Peyer's patch (tissue), 4 donors: ENCODE results near the gene RMND5B. TPM values are rescaled to one million over a fixed set of nuclear protein-coding genes. Genes with fewer than 3 reads are reported as not detected.

Source experiments
- DNase-seq, 3 donors: peaks; one replicate each; pipeline ENCODE4 v3.0.0-alpha.2; 2017 to 2019
- H3K27ac ChIP-seq, 4 donors: fragments of 200-600 bp; sonication (generic); one replicate each; pipeline ENCODE4 v1.5.1; 2016 to 2019
- H3K27me3 ChIP-seq, 2 donors: fragments of 200-600 bp; sonication (generic); one replicate each; pipeline ENCODE4 v1.5.1; 2019
- H3K36me3 ChIP-seq, 3 donors: fragments of 200-600 bp; sonication (generic); one replicate each; pipeline ENCODE4 v1.5.1; 2016 to 2019
- H3K4me1 ChIP-seq, 4 donors: fragments of 200-600 bp; sonication (generic); one replicate each; pipeline ENCODE4 v1.5.1; 2016 to 2019
- H3K4me3 ChIP-seq, 4 donors: fragments of 200-600 bp; sonication (generic); 1 replicate in 3 of 4; 2 replicates in 1 of 4; pipeline ENCODE4 v1.5.1; 2016 to 2019; ENCODE audit warnings: mild to moderate bottlenecking in 1 of 4
- H3K9me3 ChIP-seq, 4 donors: fragments of 200-600 bp; sonication (generic); one replicate each; pipeline ENCODE4 v1.5.1; 2016 to 2019; ENCODE audit warnings: mild to moderate bottlenecking in 1 of 4
- CTCF ChIP-seq, 6 experiments: fragments of 450-650 bp in 4 of 6; fragments of 200-600 bp in 2 of 6; sonication (generic) in 1 of 6; IDR thresholded peaks; one replicate each; pipeline ENCODE4 v1.5.1; 2017 to 2019; ENCODE audit warnings: antibody characterized with exemption in 6 of 6, mild to moderate bottlenecking in 3 of 6, moderate library complexity in 1 of 6
- POLR2A ChIP-seq, 2 donors: fragments of 450-650 bp; IDR thresholded peaks; one replicate each; pipeline ENCODE4 v1.5.1; 2017; ENCODE audit warnings: antibody characterized with exemption in 2 of 2, mild to moderate bottlenecking in 2 of 2, moderate library complexity in 2 of 2
- total RNA-seq, 4 donors: library from RNA; depleted of rRNA; stranded (reverse); fragments of >200 nt; gene quantifications; one replicate each; pipeline ENCODE4 v1.1.0, GENCODE V29; 2016

Gene RMND5B
- total RNA-seq, 4 donors from 2014 or later = 35.9 to 59.4 (median 51.7) TPM

GRCh38 chr5:178119915-178120606 lies 10.8 kb upstream of the RMND5B start:
- DNase-seq = no peak
- H3K4me1 ChIP-seq = peaks cover 0 to 53% (median 24%) of the 10 kb centered on the region in 4 donors
- TF ChIP-seq POLR2A (IDR thresholded peaks at IDR 0.05) (no peak), CTCF (IDR thresholded peaks at IDR 0.05) (no peak)
- no peak overlapping the region for H3K4me3 ChIP-seq
- no peaks in the 10 kb centered on the region for H3K9me3 ChIP-seq
- peak overlapping the region in 1 of 4 donors; percentile 82 for H3K27ac ChIP-seq
- peaks cover 0 to 5% of the 10 kb centered on the region in 2 donors for H3K27me3 ChIP-seq
- H3K36me3 ChIP-seq = no peaks in the 10 kb centered on the region

DNA sequence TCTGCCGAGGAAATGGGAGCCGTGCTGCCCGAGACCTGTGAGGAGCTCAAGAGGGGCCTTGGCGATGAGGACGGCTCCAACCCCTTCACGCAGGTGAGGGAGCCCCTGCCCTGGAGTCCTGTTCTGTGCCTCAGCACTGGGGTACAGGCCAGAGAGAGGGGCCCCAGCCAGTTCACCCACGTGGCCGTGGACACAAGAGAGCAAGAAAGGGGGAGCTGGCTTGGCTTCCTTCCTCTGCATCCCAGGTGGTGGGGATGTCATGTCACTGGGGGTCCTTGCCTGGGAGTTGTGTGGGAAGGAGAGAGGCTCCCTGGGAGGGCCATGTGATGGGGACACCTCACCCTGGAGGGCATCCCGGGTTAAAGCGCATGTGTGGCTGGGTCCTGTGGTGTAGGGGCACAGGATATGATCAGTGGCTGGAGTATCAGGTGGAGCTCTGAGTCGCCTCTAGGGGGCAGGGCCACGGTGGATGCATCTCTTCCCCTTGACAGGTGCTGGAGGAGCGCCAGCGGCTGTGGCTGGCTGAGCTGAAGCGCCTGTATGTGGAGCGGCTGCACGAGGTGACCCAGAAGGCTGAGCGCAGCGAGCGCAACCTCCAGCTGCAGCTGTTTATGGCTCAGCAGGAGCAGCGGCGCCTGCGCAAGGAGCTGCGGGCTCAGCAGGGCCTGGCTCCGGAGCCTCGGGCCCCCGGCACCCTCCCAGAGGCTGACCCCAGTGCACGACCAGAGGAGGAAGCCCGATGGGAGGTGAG lies 10.0 kb upstream of the RMND5B start:
- peak overlapping the region in 3 of 4 donors; percentile 42 to 44 (median 43) for H3K4me3 ChIP-seq
- no peaks in the 10 kb centered on the region for H3K9me3 ChIP-seq
- peak overlapping the region in 1 of 4 donors; percentile 82 for H3K27ac ChIP-seq
- TF ChIP-seq CTCF (IDR thresholded peaks at IDR 0.05) (peak; percentile 39 to 74 (median 61)), POLR2A (IDR thresholded peaks at IDR 0.05) (no peak)
- DNase-seq = peak; percentile 90 to 97 (median 94)
- H3K27me3 ChIP-seq = no peaks in the 10 kb centered on the region
- no peaks in the 10 kb centered on the region for H3K36me3 ChIP-seq
- peaks cover 0 to 53% (median 22%) of the 10 kb centered on the region in 4 donors for H3K4me1 ChIP-seq

- Histone ChIP-seq H3K36me3 (no peaks in the 10 kb centered on the region), H3K9me3 (no peaks in the 10 kb centered on the region), H3K27me3 (no peaks in the 10 kb centered on the region), H3K4me1 (peaks cover 0 to 49% (median 17%) of the 10 kb centered on the region in 4 donors), H3K27ac (peak overlapping the region in 1 of 4 donors; percentile 66), H3K4me3 (peak overlapping the region in 3 of 4 donors; percentile 42 to 44 (median 43))
- TF ChIP-seq POLR2A (IDR thresholded peaks at IDR 0.05) (no peak), CTCF (IDR thresholded peaks at IDR 0.05) (no peak)
- DNase-seq = peak in 1 of 3 donors; percentile 54
Measured at GRCh38 chr5:178121391-178122276, 9.2 kb upstream of the RMND5B start.

GRCh38 chr5:178122346-178122745 lies 8.5 kb upstream of the RMND5B start:
- TF ChIP-seq CTCF (IDR thresholded peaks at IDR 0.05) (no peak), POLR2A (IDR thresholded peaks at IDR 0.05) (no peak)
- no peaks in the 10 kb centered on the region for H3K9me3 ChIP-seq
- H3K4me3 ChIP-seq = no peak overlapping the region
- H3K27me3 ChIP-seq = no peaks in the 10 kb centered on the region
- no peak for DNase-seq
- H3K36me3 ChIP-seq = no peaks in the 10 kb centered on the region
- H3K4me1 ChIP-seq = peaks cover 0 to 44% (median 14%) of the 10 kb centered on the region in 4 donors
- H3K27ac ChIP-seq = peak overlapping the region in 1 of 4 donors; percentile 2
